ENCODE data around the gene ZNF488. TPM values are rescaled to one million over a fixed set of nuclear protein-coding genes. Genes with fewer than 3 reads are reported as not detected.

The ZNF488 gene
- total RNA-seq, 2 donors from 2014 or later, result 0.53 to 1.2 TPM

- H3K27ac ChIP-seq (ENCODE audit: low read depth, low read length), result no peak overlapping the region
- no peaks in the 10 kb centered on the region for H3K9me3 ChIP-seq (ENCODE audit: control insufficient read depth, low read length)
- Mint-ChIP-seq H3K27ac (no peak overlapping the region), H3K4me3 (no peak overlapping the region), H3K9me3 (no peaks in the 10 kb centered on the region), H3K36me3 (ENCODE audit: low read depth) (no peaks in the 10 kb centered on the region), H3K4me1 (no peaks in the 10 kb centered on the region), H3K27me3 (ENCODE audit: insufficient read depth) (no peaks in the 10 kb centered on the region)
- H3K9ac ChIP-seq (ENCODE audit: extremely low read depth, low read length, poor library complexity, severe bottlenecking), result no peak overlapping the region
- no peak for DNase-seq
- no peaks in the 10 kb centered on the region for H3K4me1 ChIP-seq (ENCODE audit: control insufficient read depth, insufficient read depth, low read length)
- no peak for TF ChIP-seq CTCF (conservative IDR thresholded peaks at IDR 0.05)
- H3K27me3 ChIP-seq (ENCODE audit: control insufficient read depth, insufficient read depth, low read length, poor library complexity, severe bottlenecking), result no peaks in the 10 kb centered on the region
- no peaks in the 10 kb centered on the region for H3K36me3 ChIP-seq (ENCODE audit: control insufficient read depth, insufficient read depth, low read length)
- WGBS, 2 experiments (ENCODE audit: insufficient coverage in 1 of 2, insufficient read length in 1 of 2), result 92 to 96% methylated on average over 21 to 36 of the region's 36 CpGs
- no peak overlapping the region for H3K4me3 ChIP-seq (ENCODE audit: low read length)
These were observed 35.2 kb downstream of the ZNF488 start for GRCh38 chr10:47348661-47349470.

- no peak within 1 kb of the TSS for H3K27ac Mint-ChIP-seq
- DNase-seq, result no peak
- H3K9ac ChIP-seq (ENCODE audit: extremely low read depth, low read length, poor library complexity, severe bottlenecking), result no peak within 1 kb of the TSS
These were observed 35.9 kb downstream of the ZNF488 start, which contains the start of gene RBP3 for GRCh38 chr10:47348138-47348651. RBP3 (plus strand) TSS chr10:47348363; CDS start chr10:47348485, 122 bp downstream.

GRCh38 chr10:47347303-47347675 is 36.8 kb downstream of the ZNF488 start:
- Histone ChIP-seq H3K27ac (ENCODE audit: low read depth, low read length) (no peak overlapping the region), H3K36me3 (ENCODE audit: control insufficient read depth, insufficient read depth, low read length) (no peaks in the 10 kb centered on the region), H3K4me3 (ENCODE audit: low read length) (no peak overlapping the region), H3K9me3 (ENCODE audit: control insufficient read depth, low read length) (no peaks in the 10 kb centered on the region), H3K4me1 (ENCODE audit: control insufficient read depth, insufficient read depth, low read length) (no peaks in the 10 kb centered on the region), H3K9ac (ENCODE audit: extremely low read depth, low read length, poor library complexity, severe bottlenecking) (no peak overlapping the region), H3K27me3 (ENCODE audit: control insufficient read depth, insufficient read depth, low read length, poor library complexity, severe bottlenecking) (no peaks in the 10 kb centered on the region)
- H3K36me3 Mint-ChIP-seq (ENCODE audit: low read depth), result no peaks in the 10 kb centered on the region
- 86 to 90% methylated on average over 3 to 4 of the region's 4 CpGs for WGBS, 2 experiments (ENCODE audit: insufficient coverage in 1 of 2, insufficient read length in 1 of 2)
- no peak for TF ChIP-seq CTCF (conservative IDR thresholded peaks at IDR 0.05)
- H3K9me3 Mint-ChIP-seq, result no peaks in the 10 kb centered on the region
- H3K4me3 Mint-ChIP-seq, result no peak overlapping the region
- no peaks in the 10 kb centered on the region for H3K27me3 Mint-ChIP-seq (ENCODE audit: insufficient read depth)
- H3K4me1 Mint-ChIP-seq, result no peaks in the 10 kb centered on the region
- no peak for DNase-seq
- no peak overlapping the region for H3K27ac Mint-ChIP-seq

More at GRCh38 chr10:47348138-47348651, 35.9 kb downstream of the ZNF488 start, which contains the start of gene RBP3:
- Histone ChIP-seq H3K4me3 (ENCODE audit: low read length) (no peak within 1 kb of the TSS), H3K9me3 (ENCODE audit: control insufficient read depth, low read length) (no peaks in the 10 kb centered on the region), H3K27me3 (ENCODE audit: control insufficient read depth, insufficient read depth, low read length, poor library complexity, severe bottlenecking) (no peaks in the 10 kb centered on the region), H3K4me1 (ENCODE audit: control insufficient read depth, insufficient read depth, low read length) (no peaks in the 10 kb centered on the region), H3K27ac (ENCODE audit: low read depth, low read length) (no peak within 1 kb of the TSS), H3K36me3 (ENCODE audit: control insufficient read depth, insufficient read depth, low read length) (no peaks in the 10 kb centered on the region)
- no peak for TF ChIP-seq CTCF (conservative IDR thresholded peaks at IDR 0.05)
- WGBS, 2 experiments (ENCODE audit: insufficient coverage in 1 of 2, insufficient read length in 1 of 2), result 93% methylated on average over 3 to 5 of the region's 5 CpGs
- Mint-ChIP-seq H3K27me3 (ENCODE audit: insufficient read depth) (no peaks in the 10 kb centered on the region), H3K4me3 (no peak within 1 kb of the TSS), H3K36me3 (ENCODE audit: low read depth) (no peaks in the 10 kb centered on the region), H3K9me3 (no peaks in the 10 kb centered on the region), H3K4me1 (no peaks in the 10 kb centered on the region)

All from endodermal cell (in vitro differentiated cells).